HG03025 (cell line): ENCODE measurements around the gene DDX55.

Experiments used
- ATAC-seq: cut with Tn5 transposase; IDR thresholded peaks from one replicate; pipeline ENCODE4 v1.9.1; 2021; ENCODE audit warnings: mild to moderate bottlenecking, moderate library complexity; ENCODE audit not compliant: unreplicated experiment, low FRiP score

The DDX55 gene

DNA sequence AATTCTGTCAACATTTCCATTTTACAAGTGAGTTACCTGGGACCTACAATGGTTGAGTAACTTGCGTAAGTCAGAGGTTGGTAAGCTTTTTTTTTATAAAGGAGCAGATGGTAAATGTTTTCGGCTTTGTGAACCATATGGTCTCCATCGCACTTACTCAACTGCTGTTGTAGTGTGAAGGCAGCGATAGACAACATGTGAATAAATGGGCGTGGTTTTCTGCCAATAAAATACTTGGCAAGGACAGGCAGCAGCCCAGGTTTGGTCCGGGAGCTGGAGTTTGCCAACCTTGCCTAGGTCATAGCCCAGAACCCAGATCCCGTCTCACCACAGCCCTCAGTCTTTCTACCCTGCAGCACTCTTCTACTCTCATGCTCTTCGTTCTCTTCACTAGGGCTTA is 6.3 kb downstream of the DDX55 start:
- ATAC-seq: no peak

DNA sequence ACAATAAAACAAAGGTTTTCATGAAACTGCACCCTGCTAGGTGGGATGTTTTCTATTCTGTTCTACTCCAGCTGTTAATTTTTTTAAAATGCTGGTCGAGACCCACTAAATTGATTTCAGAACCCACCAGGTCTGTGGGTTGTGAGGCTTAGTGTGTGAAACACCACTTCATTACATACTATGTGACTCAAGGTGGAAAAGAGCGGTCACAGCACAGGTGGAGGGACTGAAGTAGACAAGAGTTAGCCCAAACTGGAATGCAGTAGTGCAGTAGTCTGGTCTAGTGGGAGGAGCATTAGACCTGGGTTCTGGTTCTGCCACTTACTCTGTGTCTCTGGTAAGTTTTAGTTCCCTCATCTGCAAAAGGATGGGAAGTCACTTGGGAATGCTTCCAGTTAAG is 12.2 kb downstream of the DDX55 start:
- ATAC-seq: no peak

DNA sequence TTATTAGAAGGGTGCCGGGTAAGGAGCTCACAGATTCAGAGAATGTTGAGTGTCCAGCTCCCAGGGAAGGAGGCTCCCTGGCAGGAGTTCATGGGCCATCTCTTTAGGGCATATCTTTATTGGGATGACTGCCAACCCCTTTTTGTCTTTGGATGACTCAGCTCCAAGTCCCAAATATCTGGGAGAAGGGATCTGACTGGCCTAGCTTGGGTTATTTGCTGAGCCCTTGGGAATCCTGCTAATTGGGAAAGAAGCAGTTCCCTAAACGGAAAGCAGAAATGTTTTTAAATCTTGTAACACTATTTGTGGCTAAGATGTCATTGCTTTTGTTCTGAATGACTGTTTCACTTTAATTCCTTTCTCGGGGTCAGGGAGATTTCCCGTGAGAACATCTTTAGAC is 12.6 kb downstream of the DDX55 start:
- no peak for ATAC-seq

DNA sequence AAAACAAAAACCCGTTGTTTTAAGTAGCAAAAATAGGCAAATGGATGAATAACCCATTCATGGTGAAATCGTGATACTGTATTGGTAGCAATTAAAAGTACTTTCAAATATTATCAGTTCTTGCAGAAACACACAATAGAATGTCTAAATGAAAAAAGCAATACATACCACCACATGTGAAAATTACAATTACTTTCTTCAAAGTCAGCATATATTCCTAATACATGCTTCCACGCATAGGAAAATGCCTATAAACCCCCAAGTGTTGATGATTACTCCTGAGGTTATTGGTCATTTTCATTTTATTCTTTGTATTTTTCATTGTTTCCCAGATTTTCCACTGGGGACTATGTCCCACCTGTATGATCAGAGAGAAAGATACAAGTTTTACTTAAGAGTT is 15.2 kb downstream of the DDX55 start:
- no peak for ATAC-seq

DNA sequence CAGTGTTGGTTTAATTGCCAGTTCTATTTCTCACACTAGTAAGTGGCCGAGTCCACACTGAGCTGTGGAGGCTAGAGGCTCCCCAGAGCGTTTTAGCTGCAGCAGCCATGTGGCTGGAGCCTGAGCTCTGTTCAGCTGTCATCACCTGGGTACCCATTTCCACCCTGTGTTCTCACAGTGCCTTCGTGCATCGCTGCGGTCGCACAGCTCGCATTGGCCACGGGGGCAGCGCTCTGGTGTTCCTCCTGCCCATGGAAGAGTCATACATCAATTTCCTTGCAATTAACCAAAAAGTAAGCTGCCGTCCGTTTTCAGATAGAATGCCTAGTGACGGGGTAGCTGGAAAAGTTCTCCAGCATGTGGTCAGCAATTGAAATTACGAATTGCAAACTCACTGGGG is 15.7 kb downstream of the DDX55 start:
- no peak for ATAC-seq

DNA sequence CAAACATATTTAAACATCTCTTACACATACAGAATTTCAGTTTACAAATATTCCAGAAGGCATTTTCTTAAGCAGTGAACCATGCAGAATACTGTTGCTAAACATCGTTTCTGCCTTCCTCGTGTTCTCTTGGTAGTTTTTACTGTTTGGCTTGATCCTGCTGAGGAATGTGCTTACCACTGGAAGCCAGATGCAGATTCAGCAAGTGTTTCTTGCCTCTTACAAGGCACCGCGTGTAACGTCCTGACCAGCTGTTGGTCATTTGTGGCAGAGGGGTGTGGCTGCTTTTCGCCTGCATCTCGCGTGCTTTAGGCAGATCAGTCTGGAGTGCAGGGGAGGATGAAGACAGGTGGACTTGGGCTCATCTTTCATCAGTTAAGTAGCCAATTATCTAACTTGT is 19.2 kb downstream of the DDX55 start:
- ATAC-seq: no peak

DNA sequence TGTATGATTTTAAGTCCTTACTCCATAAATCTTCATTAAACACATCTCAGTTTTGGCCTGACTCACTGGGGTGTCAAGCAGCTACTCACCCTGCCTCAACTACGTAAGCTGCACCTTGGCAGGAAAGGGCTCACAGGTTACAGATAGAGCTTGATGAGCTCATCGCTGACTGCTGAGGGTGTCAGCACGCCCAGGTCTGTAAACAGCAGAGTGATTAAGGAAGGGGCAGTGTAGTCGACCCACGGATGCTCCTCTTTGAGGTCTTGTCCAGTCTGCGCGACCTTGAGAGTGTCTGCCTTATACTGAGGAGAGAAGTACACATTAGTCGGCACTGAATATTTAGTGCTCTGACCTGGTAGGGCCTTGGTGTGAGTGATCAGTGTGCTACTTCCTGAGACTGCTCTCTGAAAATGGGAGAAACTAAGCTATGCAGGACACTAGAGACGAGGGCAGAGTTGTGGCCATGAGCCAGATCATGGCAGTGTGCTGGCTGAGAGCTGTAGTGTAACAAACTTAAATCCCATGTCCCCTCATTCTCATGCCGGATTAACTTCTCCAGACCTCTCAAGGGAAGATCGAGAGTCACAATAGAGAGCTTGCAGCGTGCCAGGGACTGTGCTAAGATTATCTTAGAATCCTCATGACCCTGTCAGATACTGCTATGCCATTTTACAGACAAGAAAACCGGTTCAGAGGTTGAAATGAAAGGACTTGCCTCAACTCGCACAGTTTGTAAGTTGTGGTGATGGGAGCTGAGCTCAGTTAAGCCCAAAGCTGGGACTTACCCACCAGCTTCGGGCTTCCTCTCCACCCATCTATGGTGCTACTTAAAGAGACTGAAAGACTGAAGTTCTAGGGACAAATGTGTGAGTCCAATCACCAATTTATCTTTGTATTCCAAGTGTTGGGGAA is 20.0 kb downstream of the DDX55 start:
- ATAC-seq: no peak

DNA sequence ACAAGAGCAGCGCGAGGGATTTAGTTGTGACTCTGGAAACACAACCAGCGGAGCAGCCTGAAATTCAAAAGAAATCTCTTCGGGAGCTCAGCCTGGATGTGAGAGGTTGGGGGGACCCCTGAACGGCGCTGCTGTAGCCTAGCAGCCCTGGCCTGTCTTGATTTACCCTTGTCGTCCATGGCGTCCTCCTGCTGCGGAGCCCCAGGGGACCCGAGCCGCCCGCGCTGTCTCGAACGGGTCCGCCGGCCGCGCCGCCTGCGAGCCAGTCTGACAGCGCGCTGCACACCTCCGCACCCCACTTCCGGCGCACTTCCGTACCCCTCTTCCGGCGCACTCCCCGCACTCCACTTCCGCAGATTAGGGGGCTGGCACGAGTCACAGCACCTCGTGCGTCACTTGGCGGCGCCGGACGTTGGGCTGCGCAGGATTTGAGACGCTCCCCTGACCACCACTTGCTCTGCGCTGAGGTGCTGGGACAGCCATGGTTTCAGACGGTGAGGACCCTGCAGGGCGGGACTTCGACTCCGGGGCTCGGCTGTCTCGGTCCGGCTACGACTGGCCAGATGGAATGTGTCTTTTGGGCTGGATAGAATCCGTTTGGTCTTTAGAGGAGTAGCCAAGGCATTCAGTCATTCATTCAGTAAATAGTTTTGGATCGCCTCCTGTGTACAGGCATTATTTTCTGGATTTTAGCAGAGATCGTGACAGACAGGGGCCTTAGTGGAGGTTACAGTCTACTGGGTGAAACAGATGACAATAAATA is 31.7 kb downstream of the DDX55 start, which contains the start of the genes EIF2B1 and GTF2H3:
TSS of gene EIF2B1 (minus strand) at position 308 of the 763 bp plus-strand sequence. CDS start at position 179, 129 bp downstream.
TSS of gene GTF2H3 (plus strand) at position 451 of the 763 bp plus-strand sequence. CDS start at position 482, 31 bp downstream.
- peak; percentile 88 for ATAC-seq

DNA sequence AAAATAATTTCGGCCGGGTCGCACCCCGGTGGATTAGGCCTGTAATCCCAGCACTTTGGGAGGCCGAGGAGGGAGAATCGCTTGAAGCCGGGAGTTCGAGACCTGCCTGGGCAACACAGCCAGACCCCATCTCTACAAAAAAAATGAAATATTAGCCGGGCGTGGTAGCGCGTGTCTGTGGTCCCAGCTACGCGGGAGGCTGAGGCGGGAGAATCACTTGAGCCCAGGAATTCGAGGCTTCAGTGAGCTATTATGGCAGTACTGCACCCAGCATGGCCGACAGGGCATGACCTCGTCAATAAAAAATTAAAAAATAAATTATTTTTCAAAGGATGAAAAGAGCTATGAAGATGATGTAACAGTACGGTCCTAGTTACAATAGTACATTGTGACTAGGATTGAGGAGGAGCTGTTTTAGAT is 32.3 kb downstream of the DDX55 start:
- ATAC-seq: no peak

DNA sequence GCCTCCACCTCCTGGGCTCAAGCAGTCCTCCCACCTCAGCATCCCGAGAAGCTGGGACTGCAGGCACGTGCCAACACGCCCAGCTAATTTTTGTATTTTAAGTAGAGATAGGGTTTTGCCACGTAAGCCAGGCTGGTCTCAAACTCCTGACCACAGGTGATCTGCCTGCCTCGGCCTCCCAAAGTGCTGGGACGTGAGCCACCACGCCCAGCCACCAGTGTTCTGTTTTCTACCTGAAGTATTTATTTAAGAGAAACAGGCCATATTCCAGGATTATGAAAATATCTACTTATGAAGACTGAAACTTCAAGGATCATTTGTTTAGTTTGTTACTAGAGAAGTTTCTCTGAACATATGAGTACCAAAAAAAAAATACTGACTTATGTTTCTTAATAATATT is 42.0 kb downstream of the DDX55 start:
- no peak for ATAC-seq

DNA sequence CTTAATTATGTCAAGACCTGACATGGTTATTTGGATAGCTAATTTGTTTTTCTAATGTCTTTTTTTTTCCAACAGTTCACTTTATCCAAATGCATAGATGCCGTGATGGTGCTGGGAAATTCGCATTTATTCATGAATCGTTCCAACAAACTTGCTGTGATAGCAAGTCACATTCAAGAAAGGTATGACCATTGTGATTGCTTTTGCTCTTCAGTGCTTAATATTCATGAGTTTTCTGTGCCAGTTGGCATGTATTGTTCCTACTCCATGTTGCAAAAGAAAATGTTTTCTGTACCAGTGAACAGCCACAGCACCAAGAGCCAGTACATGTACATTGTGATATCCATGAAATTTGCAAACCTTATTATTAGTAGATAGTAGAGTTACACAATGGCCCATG is 43.5 kb downstream of the DDX55 start:
- no peak for ATAC-seq

DNA sequence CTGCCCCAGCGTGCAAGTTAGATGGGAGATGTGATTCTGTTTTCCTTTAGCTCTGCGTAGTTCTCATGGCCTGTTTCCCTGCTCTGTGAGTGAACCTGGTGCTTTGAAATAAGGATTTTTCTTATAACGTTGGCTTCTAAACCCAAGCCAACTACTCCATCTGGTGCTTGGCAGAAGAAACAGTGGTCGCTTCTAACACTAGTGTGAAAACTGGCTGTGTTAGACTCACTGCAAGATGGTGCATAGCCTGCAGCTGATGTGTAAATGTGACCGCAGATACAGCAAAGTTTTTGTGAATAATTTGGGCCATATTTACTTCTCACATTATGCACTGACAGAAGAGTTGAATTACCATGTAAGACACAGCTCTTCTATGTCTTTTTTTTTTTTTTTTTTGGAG is 44.0 kb downstream of the DDX55 start:
- no peak for ATAC-seq

DNA sequence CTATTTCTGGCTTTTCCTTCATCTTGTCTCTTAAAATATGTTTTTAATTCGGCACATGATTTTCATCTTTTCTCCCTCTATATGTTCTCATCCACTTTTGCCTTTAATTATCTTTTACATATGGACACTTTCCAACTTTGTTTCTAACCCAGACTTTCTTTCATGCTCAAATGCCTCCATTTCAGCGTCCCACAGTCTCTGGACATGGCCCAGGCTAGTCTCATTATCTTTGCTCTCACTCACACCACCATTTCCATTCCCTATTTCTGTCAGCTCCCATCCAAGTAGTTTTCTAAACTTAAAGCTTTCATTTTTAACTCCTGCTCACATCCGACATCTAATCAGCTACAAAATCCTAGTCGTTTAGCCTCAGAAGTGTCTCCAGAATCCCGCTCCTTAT is 46.5 kb downstream of the DDX55 start:
- no peak for ATAC-seq

DNA sequence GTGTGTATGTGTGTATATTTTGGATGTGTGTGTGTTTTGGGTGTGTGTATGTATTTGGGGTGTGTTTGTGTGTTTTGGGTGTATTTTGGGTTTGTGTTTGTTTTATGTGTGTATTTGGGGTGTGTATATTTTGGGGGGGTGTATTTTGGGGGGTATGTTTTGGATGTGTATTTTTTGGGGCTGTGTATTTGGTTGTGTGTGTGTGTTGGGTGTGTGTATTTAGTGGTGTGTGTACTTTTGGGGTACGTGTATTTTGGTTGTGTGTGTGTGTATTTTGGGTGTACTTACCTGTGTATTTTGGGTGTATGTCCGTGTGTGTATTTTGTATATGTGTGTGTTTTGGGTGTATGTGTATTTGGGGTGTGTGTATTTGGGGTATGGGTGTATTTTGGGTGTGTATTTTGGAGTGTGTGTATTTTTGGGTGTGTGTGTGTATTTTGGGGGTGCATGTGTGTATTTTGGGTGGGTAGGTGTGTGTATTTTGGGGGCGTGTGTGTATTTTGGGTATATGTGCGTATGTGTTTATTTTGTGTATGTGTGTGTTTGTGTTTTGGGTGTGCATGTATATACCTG is 52.3 kb downstream of the DDX55 start:
- no peak for ATAC-seq

DNA sequence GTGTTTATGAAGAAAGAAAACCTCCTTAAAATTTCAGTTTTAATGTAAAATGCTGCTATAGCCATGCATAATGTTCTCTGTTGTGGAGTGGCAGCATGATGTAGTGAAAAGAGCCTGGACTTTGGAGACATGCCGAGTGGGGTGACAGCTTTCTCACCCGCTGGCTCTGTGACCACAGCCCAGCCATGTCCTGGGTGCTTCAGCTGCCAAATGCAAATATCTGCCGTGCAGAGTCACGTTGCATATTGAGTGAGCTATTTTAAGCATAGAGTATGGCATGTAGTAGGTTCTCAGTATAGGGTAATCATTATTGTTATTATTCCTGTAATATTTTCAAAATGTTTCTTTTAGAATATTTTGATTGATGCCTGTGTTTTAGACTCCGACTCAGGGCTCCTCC is 53.5 kb downstream of the DDX55 start:
- no peak for ATAC-seq

DNA sequence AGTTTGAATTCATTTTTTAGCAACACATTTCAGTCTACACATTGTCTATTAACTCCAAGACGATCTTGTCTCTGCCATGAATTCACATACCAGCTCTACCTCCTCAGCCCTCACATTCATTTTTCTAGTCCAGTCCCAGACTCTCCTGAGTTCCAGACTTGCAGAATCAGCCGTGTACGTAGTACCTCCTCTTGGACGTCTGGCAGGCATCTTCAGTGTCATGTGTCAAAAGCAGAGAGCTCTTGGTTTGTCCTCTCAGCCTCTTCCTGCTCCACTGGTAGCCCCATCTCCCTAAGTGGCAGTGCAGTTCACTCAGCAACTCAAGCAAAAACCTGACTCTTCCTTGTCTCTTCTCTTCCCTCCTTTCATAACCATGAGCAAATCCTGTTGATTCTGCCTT is 54.5 kb downstream of the DDX55 start:
- ATAC-seq: no peak

DNA sequence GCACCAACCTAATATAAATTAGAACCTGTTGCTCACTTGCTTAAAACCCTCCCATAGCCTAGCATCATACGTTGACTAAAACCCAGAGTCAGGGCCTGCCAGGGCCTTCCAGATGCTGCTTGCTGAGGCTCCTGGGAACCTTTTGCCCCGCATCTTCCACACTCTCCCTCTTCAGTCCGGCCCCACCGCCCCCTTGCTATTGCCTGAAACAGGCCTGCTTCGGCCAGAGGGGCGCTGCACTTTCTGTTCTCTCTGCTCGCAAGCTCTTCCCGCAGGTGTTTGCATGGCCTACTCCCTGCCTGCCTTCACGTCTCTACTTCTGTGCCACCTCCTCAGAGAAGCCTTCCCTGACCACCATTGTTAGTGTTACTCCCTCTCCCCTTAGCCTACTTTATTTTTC is 55.3 kb downstream of the DDX55 start:
- ATAC-seq: no peak

DNA sequence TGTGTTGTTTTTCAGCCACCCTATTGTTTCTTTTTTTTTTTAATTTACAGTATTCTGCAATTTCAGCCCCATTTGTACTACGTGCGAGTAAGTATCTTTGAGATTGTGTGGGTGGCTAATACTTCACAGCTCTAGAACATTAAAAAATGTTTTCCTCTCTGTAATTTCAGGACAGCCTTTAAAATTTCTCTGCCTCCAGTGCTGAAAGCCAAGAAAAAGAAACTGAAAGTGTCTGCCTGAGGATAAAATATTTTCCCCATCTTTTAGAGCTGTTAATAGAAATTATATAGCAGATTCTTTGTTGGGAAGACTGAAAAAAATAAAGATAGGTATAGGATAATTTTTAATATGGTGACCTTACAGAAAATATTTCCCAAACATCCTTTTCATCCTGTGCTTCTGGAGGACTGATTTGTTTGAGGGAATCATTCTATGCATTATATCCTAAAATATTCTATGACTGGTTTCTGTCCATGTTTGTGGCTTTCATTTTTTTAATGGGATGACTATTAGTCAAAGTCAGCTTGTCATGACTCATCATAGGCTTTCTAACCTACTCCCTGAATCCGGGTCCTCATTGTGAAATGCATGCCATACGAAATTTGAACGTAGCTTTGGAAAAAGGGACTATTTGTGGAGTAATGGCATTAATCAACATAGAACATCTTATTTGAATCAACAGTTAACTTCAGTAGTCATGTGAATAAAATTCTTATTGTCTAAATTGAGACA is 58.3 kb downstream of the DDX55 start:
- no peak for ATAC-seq

DNA sequence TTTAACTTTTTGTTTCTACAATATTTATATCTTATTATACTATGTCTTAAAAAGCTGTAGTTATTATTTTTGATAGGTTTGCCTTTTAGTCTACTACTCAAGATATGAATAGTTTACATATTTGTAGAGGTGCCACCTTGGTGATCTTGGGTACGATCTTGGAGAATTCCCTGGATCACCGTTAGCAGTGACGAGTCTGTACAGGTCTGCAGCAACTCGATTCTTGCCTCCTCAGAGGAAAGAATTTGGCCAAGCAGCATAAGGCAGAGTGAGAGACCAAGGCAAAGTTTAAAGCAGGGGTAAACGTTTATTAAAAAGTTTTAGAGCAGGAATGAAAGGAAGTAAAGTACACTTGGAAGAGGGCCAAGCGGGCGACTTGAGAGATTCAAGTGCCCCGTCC is 65.9 kb downstream of the DDX55 start:
- ATAC-seq: no peak
